K562 treated with DMSO at 1 percent for 4 hours (cell line): ENCODE data around the gene FAM200A. TPM values are rescaled to one million over a fixed set of nuclear protein-coding genes. Genes with fewer than 3 reads are reported as not detected.

Experiments used
- total RNA-seq: library from RNA; unstranded; fragments of 300-600 nt; gene quantifications from 2 replicates; pipeline ENCODE4 v1.2.3, GENCODE V29; 2022; ENCODE audit not compliant: insufficient read depth

Gene FAM200A
- 5.7 and 5.8 TPM in 2 replicates for total RNA-seq

GRCh38 chr7:99551767-99552463 is at the start of gene FAM200A:
TSS of gene FAM200A (minus strand) at chr7:99552114. CDS start at chr7:99548407, 3,707 bp downstream.

GRCh38 chr7:99597762-99598501 is 46.0 kb upstream of the FAM200A start, which contains the start of gene TMEM225B:
TSS of gene TMEM225B (plus strand) at chr7:99598267. CDS start at chr7:99604389, 6,122 bp downstream.

GRCh38 chr7:99558306-99559174 is 6.6 kb upstream of the FAM200A start, which contains the start of gene ZNF655:
TSS of gene ZNF655 (plus strand) at chr7:99558642. CDS start at chr7:99560560, 1,918 bp downstream.

GRCh38 chr7:99504603-99505323 is 47.2 kb downstream of the FAM200A start, which contains the start of gene ZKSCAN5:
TSS of gene ZKSCAN5 (plus strand) at chr7:99504662. CDS start at chr7:99506045, 1,383 bp downstream.

GRCh38 chr7:99499721-99500636 is 51.9 kb downstream of the FAM200A start, which contains the start of gene ZNF394:
TSS of gene ZNF394 (minus strand) at chr7:99500281. CDS start at chr7:99500093, 188 bp downstream.

Other genes starting within 250 kb of the FAM200A start
- gene ARPC1A, start 226.2 kb downstream of the FAM200A start, total RNA-seq = 111 and 120 TPM in 2 replicates
- gene ARPC1B, start 177.4 kb downstream of the FAM200A start, total RNA-seq = 694 and 695 TPM in 2 replicates
- 150 and 157 TPM in 2 replicates for gene PDAP1, start 143.5 kb downstream of the FAM200A start, total RNA-seq
- 247 and 258 TPM in 2 replicates for gene BUD31, start 143.1 kb downstream of the FAM200A start, total RNA-seq
- gene PTCD1, start 113.3 kb downstream of the FAM200A start, total RNA-seq = 11.9 TPM in 2 replicates
- gene CPSF4, start 113.2 kb downstream of the FAM200A start, total RNA-seq = 65.7 and 79.4 TPM in 2 replicates
- 1,122 and 1,257 TPM in 2 replicates for gene ATP5MF, start 85.9 kb downstream of the FAM200A start, total RNA-seq
- 11.5 and 14.3 TPM in 2 replicates for gene ZNF789, start 79.2 kb downstream of the FAM200A start, total RNA-seq
- gene ZNF394, start 51.8 kb downstream of the FAM200A start, total RNA-seq = 24.1 and 26.5 TPM in 2 replicates
- gene ZKSCAN5, start 47.5 kb downstream of the FAM200A start, total RNA-seq = 13.7 and 14.3 TPM in 2 replicates
- gene ZNF655, start 6.5 kb upstream of the FAM200A start, total RNA-seq = 56.3 and 64.4 TPM in 2 replicates
- not detected in 2 replicates for gene TMEM225B, start 46.2 kb upstream of the FAM200A start, total RNA-seq
- gene ZSCAN25, start 64.8 kb upstream of the FAM200A start, total RNA-seq = 8.7 and 9.4 TPM in 2 replicates
- gene CYP3A5, start 127.9 kb upstream of the FAM200A start, total RNA-seq = 2.3 and 4.0 TPM in 2 replicates
- gene CYP3A7, start 183.1 kb upstream of the FAM200A start, total RNA-seq = not detected in 2 replicates
- not detected in 2 replicates for gene CYP3A4, start 232.1 kb upstream of the FAM200A start, total RNA-seq